Endothelial cell of umbilical vein (primary cell): Measurements from ENCODE around the gene SPTB. TPM values are rescaled to one million over a fixed set of nuclear protein-coding genes. Genes with fewer than 3 reads are reported as not detected.

ENCODE experiments used
- BruUV-seq: library from RNA; stranded (reverse); fragments of 400-500 nt; replicated peaks from 2 replicates; lab custom pipeline; 2021; lab: Mats Ljungman, UMichigan
- CTCF ChIA-PET: fragments of 300-600, 350-600 bp; sonication (Branson Sonifier 250); formaldehyde crosslinking; loops from one replicate; lab custom pipeline; 2021; ENCODE audit warnings: antibody characterized with exemption, inconsistent platforms; lab: Charles Lee
- POLR2A ChIA-PET: fragments of 300-600, 350-600 bp; sonication (Branson Sonifier 250); formaldehyde crosslinking; loops from one replicate; lab custom pipeline; 2021; ENCODE audit warnings: antibody characterized with exemption, inconsistent platforms; lab: Charles Lee
- DNase-seq: peaks from one replicate; pipeline ENCODE4 v3.0.0-alpha.2; 2011; ENCODE audit warnings: low read depth, low spot score
- FAIRE-seq: peaks from 2 replicates; lab custom pipeline; 2011; peaks lifted over from hg19 to GRCh38; lab: Jason Lieb, UNC
- H2AFZ ChIP-seq: 2 replicates; pipeline ENCODE4 v1.6.0; 2012; ENCODE audit warnings: low read depth, low read length, control low read depth, inconsistent platforms
- H3K27ac ChIP-seq: 2 replicates; pipeline ENCODE4 v1.5.1; 2011; ENCODE audit warnings: low read depth, mild to moderate bottlenecking, control low read depth, low read length, moderate library complexity; ENCODE audit not compliant: insufficient read depth
- H3K27me3 ChIP-seq, 2 experiments: 2 replicates each; pipeline versions ENCODE4 v1.6.0 to v1.6.1; 2011; ENCODE audit warnings: low read length in 2 of 2, mixed read lengths in 1 of 2; ENCODE audit not compliant: control insufficient read depth in 2 of 2, insufficient read depth in 2 of 2
- H3K36me3 ChIP-seq, 2 experiments: 2 replicates in 1 of 2; 3 replicates in 1 of 2; pipeline ENCODE4 v1.5.1; 2011; ENCODE audit warnings: low read length in 2 of 2, mild to moderate bottlenecking in 1 of 2, moderate library complexity in 1 of 2; ENCODE audit not compliant: control insufficient read depth in 2 of 2, insufficient read depth in 2 of 2; ENCODE audit errors: extremely low read depth in 1 of 2
- H3K4me1 ChIP-seq: 3 replicates; pipeline ENCODE4 v1.5.1; 2011; ENCODE audit warnings: mild to moderate bottlenecking, low read length; ENCODE audit not compliant: control insufficient read depth, insufficient read depth; ENCODE audit errors: extremely low read depth
- H3K4me2 ChIP-seq: 2 replicates; pipeline ENCODE4 v1.6.1; 2011; ENCODE audit warnings: low read length, control low read depth, mixed read lengths; ENCODE audit not compliant: insufficient read depth
- H3K4me3 ChIP-seq, 3 experiments: fragments of 200-600 bp in 1 of 3; sonication (generic), shearing (Covaris generic) in 1 of 3; replicated peaks in 1 of 3; 2 replicates each; pipeline ENCODE4 v1.5.1; 2011 to 2016; ENCODE audit warnings: control low read depth in 3 of 3, low read length in 3 of 3, mild to moderate bottlenecking in 2 of 3, inconsistent platforms in 1 of 3, low read depth in 1 of 3, moderate library complexity in 1 of 3; ENCODE audit not compliant: insufficient read depth in 1 of 3
- H3K79me2 ChIP-seq: 2 replicates; pipeline ENCODE4 v1.6.0; 2012; ENCODE audit warnings: low read length, inconsistent platforms; ENCODE audit not compliant: control insufficient read depth, insufficient read depth
- H3K9ac ChIP-seq: replicated peaks from 2 replicates; pipeline ENCODE3; 2011; ENCODE audit warnings: low read length, control low read depth; ENCODE audit not compliant: insufficient read depth; ENCODE audit errors: extremely low read depth
- H3K9me1 ChIP-seq: replicated peaks from 3 replicates; pipeline ENCODE4 v1.6.0; 2011; ENCODE audit warnings: mild to moderate bottlenecking, low read length; ENCODE audit not compliant: control insufficient read depth, insufficient read depth; ENCODE audit errors: extremely low read depth
- H3K9me3 ChIP-seq: replicated peaks from 2 replicates; pipeline ENCODE4 v1.5.1; 2012; ENCODE audit warnings: low read length, inconsistent platforms; ENCODE audit not compliant: control insufficient read depth, insufficient read depth
- H4K20me1 ChIP-seq: replicated peaks from 2 replicates; pipeline ENCODE3; 2011; ENCODE audit warnings: mild to moderate bottlenecking, low read length; ENCODE audit not compliant: control insufficient read depth, insufficient read depth; ENCODE audit errors: extremely low read depth
- CTCF ChIP-seq, 2 donors: IDR thresholded peaks; 1 replicate in 1 of 2; 2 replicates in 1 of 2; pipeline ENCODE4 v1.5.1; 2011; ENCODE audit warnings: low read length in 2 of 2, mild to moderate bottlenecking in 2 of 2, moderate library complexity in 2 of 2, control low read depth in 1 of 2, inconsistent platforms in 1 of 2, low read depth in 1 of 2; ENCODE audit not compliant: insufficient read depth in 1 of 2; ENCODE audit errors: extremely low read depth in 1 of 2
- EZH2 ChIP-seq: IDR thresholded peaks from 2 replicates; pipeline ENCODE4 v1.6.1; 2012; ENCODE audit warnings: borderline replicate concordance, low read depth, mild to moderate bottlenecking, moderate library complexity, low read length, inconsistent platforms; ENCODE audit not compliant: severe bottlenecking
- GATA2 ChIP-seq: IDR thresholded peaks from 2 replicates; pipeline ENCODE4 v1.7.0; 2011; ENCODE audit warnings: low read depth, mild to moderate bottlenecking, moderate library complexity, mixed read lengths, low read length; ENCODE audit not compliant: insufficient read length, insufficient read depth
- JUN ChIP-seq: IDR thresholded peaks from 2 replicates; pipeline ENCODE4 v1.6.1; 2011; ENCODE audit warnings: borderline replicate concordance, low read depth; ENCODE audit not compliant: insufficient read length, insufficient read depth
- MAX ChIP-seq: IDR thresholded peaks from 2 replicates; pipeline ENCODE4 v1.6.1; 2011; ENCODE audit not compliant: insufficient read depth, insufficient read length
- dilution Hi-C: fragments of 300-500 bp; cut with MboI; formaldehyde crosslinking; loops from one replicate; pipeline ENCODE4 v1.15.0; 2019; ENCODE audit warnings: low sequenced_read_pairs; ENCODE audit not compliant: extremely low pct_ligation_motif_present
- intact Hi-C: fragments of 100-400 bp; cut with micrococcal nuclease; formaldehyde crosslinking; loops from one replicate; pipeline ENCODE4 v1.10.0; 2022
- polyA plus RNA-seq, 4 experiments: library from polyadenylated mRNA; depleted of rRNA in 3 of 4; stranded (reverse) in 3 of 4; unstranded in 1 of 4; fragments of >200 nt; gene quantifications; 2 replicates each; pipeline versions ENCODE4 v1.2.1 to v1.2.3, GENCODE V29; 2011 to 2012; ENCODE audit warnings: missing spikeins in 1 of 4
- total RNA-seq: library from RNA; stranded (reverse); gene quantifications from 2 replicates; pipeline ENCODE4 v1.2.3, GENCODE V29; 2021

The SPTB gene
- total and polyA plus RNA-seq, 2 donors (not counting 3 experiments of a cell fraction or from before 2014, with no cell fraction given) = 0.03 to 0.07 TPM

GRCh38 chr14:64702493-64703394, 177.0 kb downstream of the SPTB start:
- peaks cover 2% of the 10 kb centered on the region for H3K79me2 ChIP-seq
- DNase-seq (no peak), FAIRE-seq (no peak)
- TF ChIP-seq JUN = no peak
- TF ChIP-seq CTCF (IDR thresholded peaks at IDR 0.05; ENCODE audit: extremely low read depth in 1 of 2, insufficient read depth in 1 of 2, low read depth in 1 of 2, low read length in 2 of 2) = no peak
- no peak for TF ChIP-seq GATA2
- TF ChIP-seq MAX = no peak
- peak; percentile 15 for TF ChIP-seq EZH2
- H3K27me3 ChIP-seq = peaks cover 32 to 46% of the 10 kb centered on the region in 2 experiments
- H3K4me1 ChIP-seq = peaks cover 16% of the 10 kb centered on the region
- no peak overlapping the region for H3K9ac ChIP-seq
- dilution Hi-C loops = no loop called here
- POLR2A ChIA-PET = no interaction called here
- no peaks in the 10 kb centered on the region for H3K36me3 ChIP-seq
- no peak overlapping the region for H3K4me3 ChIP-seq
- H2AFZ ChIP-seq = no peak overlapping the region
- H3K27ac ChIP-seq = no peak overlapping the region
- no peaks in the 10 kb centered on the region for H3K9me3 ChIP-seq
- intact Hi-C loops = no loop called here
- H3K4me2 ChIP-seq = no peak overlapping the region
- CTCF ChIA-PET = interaction anchor here (1.5 to 1.7 kb wide), 2 partner anchors 12 to 162 kb away, joined by 3 to 4 read pairs; partner anchors contain the start of gene HSPA2
- no peaks in the 10 kb centered on the region for H4K20me1 ChIP-seq
- H3K9me1 ChIP-seq = no peaks in the 10 kb centered on the region
- BruUV-seq = no TSS peak
